Activated CD8-positive, alpha-beta memory T cell treated with anti-CD3 and anti-CD28 coated beads for 36 hours (primary cell): Measurements from ENCODE around the gene ZNF555. TPM values are rescaled to one million over a fixed set of nuclear protein-coding genes. Genes with fewer than 3 reads are reported as not detected.

Experiments
- CTCF ChIA-PET: fragments of 350-600 bp; sonication (Branson Sonifier 250); formaldehyde crosslinking; loops from one replicate; lab custom pipeline; 2021; ENCODE audit warnings: antibody characterized with exemption; lab: Charles Lee
- POLR2A ChIA-PET: fragments of 350-600 bp; sonication (Branson Sonifier 250); formaldehyde crosslinking; loops from one replicate; lab custom pipeline; 2021; ENCODE audit warnings: antibody characterized with exemption; lab: Charles Lee
- total RNA-seq, 2 experiments: library from RNA; stranded (reverse); gene quantifications; one replicate each; pipeline ENCODE4 v1.2.3, GENCODE V29; 2021

ZNF555 gene
- total RNA-seq, 2 experiments from 2014 or later = 2.1 to 2.3 TPM

- CTCF ChIA-PET = interaction anchor here (1.0 to 1.5 kb wide), 5 partner anchors 9 to 68 kb away, joined by 3 to 12 read pairs (median 3); partner anchors contain the start of gene ZNF555
- POLR2A ChIA-PET = interaction anchor here (0.6 kb wide), 1 partner anchor 667 kb away, joined by 5 read pairs; no protein-coding TSS in a partner anchor
Measured at GRCh38 chr19:2819540-2820111, 21.6 kb upstream of the ZNF555 start, which contains the start of gene ZNF554. TSS of gene ZNF554 (plus strand) at chr19:2819868. CDS start at chr19:2820072, 204 bp downstream.

DNA sequence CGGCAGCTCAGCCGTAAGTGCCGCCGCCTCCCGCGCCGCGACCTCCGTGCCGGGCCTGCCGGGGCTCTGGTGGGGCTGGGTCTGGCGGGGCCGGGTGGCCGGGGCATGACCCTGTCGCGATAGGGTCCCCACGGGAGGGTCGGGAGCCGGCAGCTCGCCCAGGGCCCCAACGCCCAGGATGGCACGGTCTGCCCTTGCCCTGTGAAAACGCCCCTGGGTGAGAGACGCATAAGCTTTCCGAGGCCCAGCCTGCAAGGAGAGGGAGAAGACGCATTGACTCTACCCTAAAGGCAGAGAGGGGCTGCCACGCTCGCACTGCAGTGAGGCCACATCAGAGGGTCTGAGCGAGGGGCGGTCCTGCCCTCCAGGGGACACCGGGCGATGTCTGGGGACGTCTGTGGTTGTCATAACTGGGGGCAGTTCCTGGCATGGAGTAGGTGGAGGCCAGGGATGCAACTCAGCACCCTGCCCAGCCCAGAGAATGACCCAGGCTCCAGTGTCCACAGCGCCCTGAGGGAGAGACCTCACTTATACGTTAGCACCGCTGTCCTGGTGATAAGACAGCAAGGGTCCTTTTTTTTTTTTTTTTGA, 21.1 kb upstream of the ZNF555 start:
- ChIA-PET CTCF (interaction anchor here (0.6 to 1.5 kb wide), 6 partner anchors 9 to 344 kb away, joined by 3 to 12 read pairs (median 4); partner anchors contain the start of genes ZNF555 and ZNF57), POLR2A (interaction anchor here (0.6 kb wide), 1 partner anchor 668 kb away, joined by 5 read pairs; no protein-coding TSS in a partner anchor)

DNA sequence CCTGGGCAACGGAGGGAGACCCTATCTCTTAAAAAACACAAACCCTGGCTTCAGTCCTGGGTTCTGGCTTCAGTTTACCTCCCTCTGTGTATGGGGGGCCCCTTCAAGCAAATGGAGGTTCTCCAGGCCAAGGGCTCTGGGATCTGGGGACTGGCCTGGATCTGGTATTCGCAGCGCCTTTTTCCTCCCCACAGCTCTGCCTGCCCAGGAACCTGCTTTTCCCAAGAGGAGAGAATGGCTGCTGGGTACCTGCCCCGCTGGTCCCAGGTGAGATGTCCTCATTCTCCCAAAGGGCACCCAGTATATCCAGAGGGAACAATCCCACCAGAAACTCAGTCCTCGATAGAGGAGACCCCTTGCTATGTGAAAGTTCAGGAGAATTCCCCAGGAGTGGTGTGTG, 18.4 kb upstream of the ZNF555 start:
- ChIA-PET CTCF (no interaction called here), POLR2A (interaction anchor here (0.6 kb wide), 1 partner anchor 8 kb away, joined by 3 read pairs; no protein-coding TSS in a partner anchor)

GRCh38 chr19:2823646-2824045, 17.6 kb upstream of the ZNF555 start:
- CTCF ChIA-PET = no interaction called here
- POLR2A ChIA-PET = no interaction called here

DNA sequence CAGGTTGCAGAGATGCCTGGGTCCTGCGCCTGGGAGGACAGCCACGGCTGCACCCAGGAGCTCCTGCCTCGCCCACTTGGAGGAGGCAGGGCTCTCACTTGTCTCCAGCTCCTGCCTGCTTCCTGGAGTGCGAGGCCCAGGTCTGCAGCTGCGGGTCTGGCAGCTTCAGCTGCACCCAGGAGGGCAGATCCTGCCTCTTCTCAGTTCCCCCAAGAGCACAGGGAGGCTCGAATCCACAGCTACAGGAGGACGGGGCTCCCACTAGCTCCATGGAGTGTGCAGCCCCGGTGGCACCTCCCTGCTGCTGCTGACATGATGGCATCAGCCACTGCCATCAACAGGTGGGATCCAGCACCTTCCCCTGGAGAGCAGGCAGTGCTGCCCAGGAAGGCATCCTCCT, 17.1 kb upstream of the ZNF555 start:
- CTCF ChIA-PET = interaction anchor here (0.6 kb wide), 1 partner anchor 896 kb away, joined by 3 read pairs; no protein-coding TSS in a partner anchor
- POLR2A ChIA-PET = no interaction called here

GRCh38 chr19:2827022-2827421, 14.3 kb upstream of the ZNF555 start:
- CTCF ChIA-PET = no interaction called here
- POLR2A ChIA-PET = no interaction called here

DNA sequence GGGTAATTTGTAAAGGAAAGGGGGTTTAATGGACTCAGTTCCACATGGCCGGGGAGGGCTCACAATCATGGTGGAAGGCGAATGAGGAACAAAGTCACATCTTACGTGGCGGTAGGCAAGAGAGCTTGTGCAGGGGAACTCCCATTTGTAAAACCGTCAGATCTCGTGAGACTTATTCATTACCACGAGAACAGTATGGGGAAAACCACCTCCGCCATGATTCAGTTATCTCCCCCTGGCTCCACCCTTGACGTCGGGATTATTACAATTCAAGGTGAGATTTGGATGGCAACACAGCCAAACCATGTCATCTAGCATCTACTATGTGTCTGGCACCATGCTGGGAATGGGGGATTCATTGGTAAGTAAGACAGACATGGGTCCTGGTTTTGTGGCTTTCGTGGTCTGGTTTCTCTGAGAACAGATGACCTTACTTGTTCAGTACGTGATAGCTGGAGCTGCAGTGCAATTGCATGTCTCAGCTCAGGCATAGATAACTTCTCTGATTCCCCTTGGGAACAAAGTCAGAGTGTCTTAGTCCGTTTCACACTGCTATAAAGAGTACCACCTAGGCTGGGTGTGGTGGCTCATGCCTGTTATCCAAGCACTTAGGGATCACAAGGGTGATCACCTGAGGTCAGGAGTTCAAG, 13.3 kb upstream of the ZNF555 start:
- POLR2A ChIA-PET = no interaction called here
- CTCF ChIA-PET = no interaction called here

DNA sequence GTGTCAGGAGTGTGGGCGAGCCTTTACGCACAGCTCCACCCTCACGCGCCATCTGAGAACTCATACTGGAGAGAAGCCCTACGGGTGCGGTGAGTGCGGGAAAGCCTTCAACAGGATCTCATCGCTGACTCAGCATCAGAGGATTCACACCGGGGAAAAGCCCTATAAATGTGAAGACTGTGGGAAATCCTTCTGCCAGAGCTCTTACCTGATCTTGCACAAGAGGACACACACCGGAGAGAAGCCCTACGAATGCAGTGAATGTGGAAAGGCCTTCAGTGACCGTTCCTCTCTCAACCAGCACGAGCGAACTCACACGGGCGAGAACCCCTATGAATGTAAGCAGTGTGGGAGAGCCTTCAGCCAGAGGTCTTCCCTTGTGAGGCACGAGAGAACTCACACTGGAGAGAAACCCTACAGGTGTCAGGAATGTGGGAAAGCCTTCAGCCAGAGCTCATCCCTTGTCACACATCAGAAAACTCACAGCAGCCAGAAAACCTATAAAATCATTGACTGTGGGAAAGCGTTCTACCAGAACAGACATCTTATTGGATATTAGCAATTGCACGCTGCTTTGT, 6.9 kb upstream of the ZNF555 start:
- CTCF ChIA-PET = no interaction called here
- POLR2A ChIA-PET = no interaction called here

- CTCF ChIA-PET = no interaction called here
- POLR2A ChIA-PET = no interaction called here
Measured at GRCh38 chr19:2837430-2837829, 3.8 kb upstream of the ZNF555 start.

DNA sequence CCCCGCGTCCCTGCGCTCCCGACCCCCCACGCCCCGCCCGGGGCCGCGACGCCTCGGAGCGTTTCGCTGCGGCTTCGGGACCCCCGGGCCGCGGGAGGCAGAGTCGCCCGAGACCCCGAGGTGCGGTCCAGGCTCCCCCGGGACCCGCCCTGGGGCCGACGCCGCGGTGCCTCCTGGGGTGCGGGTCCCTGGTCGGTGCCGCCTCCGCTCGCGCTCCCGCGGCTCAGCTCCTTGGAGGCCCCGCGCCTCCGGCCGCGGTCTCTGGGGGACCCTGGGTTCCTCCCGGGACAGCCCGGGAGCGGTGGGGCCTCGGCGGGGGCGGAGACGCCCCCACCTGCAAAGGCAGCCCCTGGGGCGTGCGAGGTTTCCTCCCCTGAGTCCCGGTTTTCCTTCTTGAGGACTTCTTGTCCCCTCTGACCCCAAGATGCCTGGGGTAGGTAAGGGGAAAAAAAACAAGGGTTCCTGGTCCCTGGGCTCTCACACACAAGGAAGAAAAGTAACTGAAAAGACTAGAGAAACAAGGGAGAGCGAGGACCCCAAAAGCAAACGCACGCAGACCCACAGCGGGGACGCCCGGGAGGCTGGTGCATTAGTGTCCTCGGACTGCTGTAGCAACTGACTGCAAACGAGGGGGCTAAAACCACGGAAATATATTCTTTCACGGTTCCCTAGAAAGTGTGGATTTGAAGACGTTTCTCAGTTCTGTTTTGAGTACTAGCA, 740 bp downstream of the ZNF555 start:
- ChIA-PET POLR2A (interaction anchor here (0.7 kb wide), 1 partner anchor 87 kb away, joined by 9 read pairs; no protein-coding TSS in a partner anchor), CTCF (interaction anchor here (0.9 to 2.7 kb wide), 2 partner anchors 23 to 57 kb away, joined by 3 to 12 read pairs; partner anchors contain the start of genes THOP1 and ZNF554)

- POLR2A ChIA-PET = interaction anchor here (0.8 kb wide), 1 partner anchor 70 kb away, joined by 3 read pairs; no protein-coding TSS in a partner anchor
- CTCF ChIA-PET = interaction anchor here (0.6 kb wide), 2 partner anchors 96 to 141 kb away, joined by 4 read pairs; no protein-coding TSS in a partner anchor
Measured at GRCh38 chr19:2845107-2845506, 3.8 kb downstream of the ZNF555 start.

DNA sequence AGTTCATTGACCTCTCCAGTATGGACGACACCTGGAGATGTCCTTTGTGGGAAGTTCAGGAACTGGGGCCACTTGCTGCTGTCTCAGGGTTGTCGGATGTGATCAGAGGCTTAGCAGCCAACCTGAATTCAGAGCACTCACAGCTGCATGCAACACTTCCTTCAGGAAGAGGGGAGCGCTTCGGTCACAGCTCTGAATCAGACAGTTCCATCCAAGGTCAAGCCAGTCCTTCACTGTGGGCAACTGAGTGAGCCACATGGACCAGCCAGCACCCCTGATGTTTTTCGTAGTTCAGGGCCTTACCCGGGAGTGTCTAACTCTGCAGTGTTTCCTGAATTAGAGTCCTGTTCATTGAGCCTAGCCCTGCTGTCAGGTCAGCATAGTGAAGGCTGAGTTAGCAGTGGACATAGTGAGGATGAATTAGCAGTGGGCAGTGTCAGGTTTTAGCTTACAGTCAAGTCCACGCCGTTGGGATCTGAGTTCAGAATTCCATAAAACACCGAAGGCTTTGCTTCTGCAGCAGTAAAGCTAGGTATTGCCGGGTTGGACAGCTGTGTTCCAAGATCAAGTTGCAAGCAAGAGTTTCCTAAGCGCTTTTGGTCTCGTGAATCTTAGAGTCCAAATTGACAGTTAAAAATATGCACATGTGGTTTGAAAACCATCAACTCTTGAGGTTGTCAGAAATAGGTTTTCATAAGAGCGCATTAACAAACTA, 5.1 kb downstream of the ZNF555 start:
- ChIA-PET CTCF (no interaction called here), POLR2A (no interaction called here)

DNA sequence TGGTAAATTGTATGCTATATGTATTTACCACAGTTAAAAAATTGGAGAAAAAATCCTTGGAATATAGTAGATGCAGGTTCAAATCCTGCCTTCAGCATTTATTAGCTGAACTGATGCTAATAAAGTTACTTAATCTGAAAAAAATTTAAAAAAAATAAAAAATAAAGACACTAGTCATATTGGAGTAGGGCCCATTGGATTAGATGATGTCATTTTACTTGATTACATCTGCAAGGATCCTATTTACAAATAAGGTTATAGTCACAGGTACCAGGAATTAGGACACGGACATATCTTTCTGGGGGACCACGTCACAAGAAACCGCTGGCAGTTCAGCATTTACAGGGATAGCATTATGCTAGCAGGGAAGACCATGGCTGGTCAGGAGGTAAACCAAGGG, 6.2 kb downstream of the ZNF555 start:
- ChIA-PET CTCF (no interaction called here), POLR2A (no interaction called here)

- POLR2A ChIA-PET = no interaction called here
Measured at GRCh38 chr19:2848616-2849015, 7.3 kb downstream of the ZNF555 start.

DNA sequence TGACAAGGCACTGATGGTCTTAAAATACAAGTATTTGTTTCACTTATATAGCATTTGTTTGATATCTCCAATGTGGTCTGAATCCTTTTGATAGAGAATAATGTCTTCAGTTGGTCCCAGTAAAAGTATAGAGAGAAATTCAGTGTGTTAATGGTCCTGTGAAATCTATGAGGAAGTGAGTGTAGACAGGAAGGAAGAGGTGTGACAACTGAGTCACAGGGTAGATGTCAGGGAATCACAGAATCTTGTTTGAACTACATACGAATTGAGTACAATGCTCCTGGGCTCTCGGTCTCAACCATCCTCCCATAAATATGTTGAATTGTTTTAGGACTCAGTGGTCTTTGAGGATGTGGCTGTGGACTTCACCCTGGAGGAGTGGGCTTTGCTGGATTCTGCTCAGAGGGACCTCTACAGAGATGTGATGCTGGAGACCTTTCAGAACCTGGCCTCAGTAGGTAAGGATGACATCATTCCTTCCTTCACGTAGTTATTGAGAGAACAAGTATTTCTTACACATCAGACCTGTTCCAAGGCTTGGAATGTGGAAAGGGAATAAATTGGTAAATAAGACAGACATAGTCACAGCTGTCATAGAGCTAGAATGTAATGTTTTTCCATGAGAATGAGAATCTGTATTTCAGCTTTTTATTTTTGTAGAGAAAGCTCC, 9.1 kb downstream of the ZNF555 start:
- ChIA-PET POLR2A (no interaction called here), CTCF (interaction anchor here (1.0 to 1.5 kb wide), 2 partner anchors 37 to 180 kb away, joined by 3 to 4 read pairs; no protein-coding TSS in a partner anchor)

More at GRCh38 chr19:2848616-2849015, 7.3 kb downstream of the ZNF555 start:
- CTCF ChIA-PET = interaction anchor here (0.8 kb wide), 1 partner anchor 292 kb away, joined by 3 read pairs; no protein-coding TSS in a partner anchor

GRCh38 chr19:2852598-2852997, 11.3 kb downstream of the ZNF555 start:
- ChIA-PET CTCF (no interaction called here), POLR2A (no interaction called here)

GRCh38 chr19:2853015-2853606, 11.8 kb downstream of the ZNF555 start:
- POLR2A ChIA-PET = no interaction called here

More at GRCh38 chr19:2853015-2853606, 11.8 kb downstream of the ZNF555 start:
- CTCF ChIA-PET = interaction anchor here (1.3 kb wide), 1 partner anchor 98 kb away, joined by 5 read pairs; no protein-coding TSS in a partner anchor
